ENCODE results near the gene MRTFB. TPM values are rescaled to one million over a fixed set of nuclear protein-coding genes. Genes with fewer than 3 reads are reported as not detected.

The MRTFB gene
- total RNA-seq, 1 donor from 2014 or later: 3.3 TPM

GRCh38 chr16:14223632-14224031 is 152.5 kb downstream of the MRTFB start:
- DNase-seq (ENCODE audit: low read depth in 2 of 2): no peak

GRCh38 chr16:14225457-14225856 is 154.3 kb downstream of the MRTFB start:
- no peak for DNase-seq (ENCODE audit: low read depth in 2 of 2)

- no peak for DNase-seq (ENCODE audit: low read depth in 2 of 2)
Observed at GRCh38 chr16:14232106-14232864, 161.2 kb downstream of the MRTFB start.

- DNase-seq (ENCODE audit: low read depth in 2 of 2): no peak
Observed at GRCh38 chr16:14236401-14236800, 165.3 kb downstream of the MRTFB start.

GRCh38 chr16:14238756-14239155 is 167.6 kb downstream of the MRTFB start:
- DNase-seq (ENCODE audit: low read depth in 2 of 2): no peak

GRCh38 chr16:14239791-14240190 is 168.7 kb downstream of the MRTFB start:
- DNase-seq (ENCODE audit: low read depth in 2 of 2): no peak

GRCh38 chr16:14240219-14240843 is 169.2 kb downstream of the MRTFB start:
- no peak for DNase-seq (ENCODE audit: low read depth in 2 of 2)

- no peak for DNase-seq (ENCODE audit: low read depth in 2 of 2)
Observed at GRCh38 chr16:14240964-14241363, 169.8 kb downstream of the MRTFB start.

- DNase-seq (ENCODE audit: low read depth in 2 of 2): no peak
Observed at GRCh38 chr16:14241631-14242030, 170.5 kb downstream of the MRTFB start.

GRCh38 chr16:14242769-14243168 is 171.7 kb downstream of the MRTFB start:
- DNase-seq (ENCODE audit: low read depth in 2 of 2): no peak

GRCh38 chr16:14244196-14245010 is 173.3 kb downstream of the MRTFB start:
- DNase-seq (ENCODE audit: low read depth in 2 of 2): no peak

- no peak for DNase-seq (ENCODE audit: low read depth in 2 of 2)
Observed at GRCh38 chr16:14248791-14249190, 177.7 kb downstream of the MRTFB start.

GRCh38 chr16:14249291-14250032 is 178.3 kb downstream of the MRTFB start:
- DNase-seq (ENCODE audit: low read depth in 2 of 2): peak; percentile 30 to 51

GRCh38 chr16:14251419-14251818 is 180.3 kb downstream of the MRTFB start:
- DNase-seq (ENCODE audit: low read depth in 2 of 2): no peak

- no peak for DNase-seq (ENCODE audit: low read depth in 2 of 2)
Observed at GRCh38 chr16:14252860-14253259, 181.7 kb downstream of the MRTFB start.

- DNase-seq (ENCODE audit: low read depth in 2 of 2): no peak
Observed at GRCh38 chr16:14263011-14263410, 191.9 kb downstream of the MRTFB start.

GRCh38 chr16:14263769-14264168 is 192.7 kb downstream of the MRTFB start:
- no peak for DNase-seq (ENCODE audit: low read depth in 2 of 2)

GRCh38 chr16:14264327-14264943 is 193.3 kb downstream of the MRTFB start:
- DNase-seq (ENCODE audit: low read depth in 2 of 2): no peak

- DNase-seq (ENCODE audit: low read depth in 2 of 2): no peak
Observed at GRCh38 chr16:14268073-14268472, 197.0 kb downstream of the MRTFB start.

- no peak for DNase-seq (ENCODE audit: low read depth in 2 of 2)
Observed at GRCh38 chr16:14275934-14276333, 204.8 kb downstream of the MRTFB start.

GRCh38 chr16:14278749-14279148 is 207.6 kb downstream of the MRTFB start:
- no peak for DNase-seq (ENCODE audit: low read depth in 2 of 2)
